BLaER1 treated with 17β-estradiol and CSF1 and Interleukin-3, amounts not matched to agents 10 nM and 100 nM (cell line): Measurements from ENCODE around the gene PGGT1B.

Experiments used
- H3K27ac ChIP-seq, 11 experiments: shearing (Covaris generic); formaldehyde crosslinking; 2 replicates each; pipeline ENCODE4 v1.8.1; 2022
- H3K27me3 ChIP-seq, 11 experiments: shearing (Covaris generic); formaldehyde crosslinking; 2 replicates each; pipeline ENCODE4 v1.8.1; 2022
- H3K36me3 ChIP-seq, 11 experiments: shearing (Covaris generic); formaldehyde crosslinking; 2 replicates each; pipeline ENCODE4 v1.8.1; 2022
- H3K4me1 ChIP-seq, 10 experiments: shearing (Covaris generic); formaldehyde crosslinking; 2 replicates each; pipeline ENCODE4 v1.8.1; 2022
- H3K4me2 ChIP-seq, 11 experiments: shearing (Covaris generic); formaldehyde crosslinking; 2 replicates each; pipeline ENCODE4 v1.8.1; 2022
- H3K4me3 ChIP-seq, 10 experiments: shearing (Covaris generic); formaldehyde crosslinking; 2 replicates each; pipeline ENCODE4 v1.8.1; 2022
- H3K9ac ChIP-seq, 11 experiments: shearing (Covaris generic); formaldehyde crosslinking; 2 replicates each; pipeline ENCODE4 v1.8.1; 2022
- H3K9me3 ChIP-seq, 11 experiments: shearing (Covaris generic); formaldehyde crosslinking; replicated peaks in 1 of 11; 2 replicates each; pipeline ENCODE4 v1.8.1; 2022
- H4K20me1 ChIP-seq, 11 experiments: shearing (Covaris generic); formaldehyde crosslinking; 2 replicates each; pipeline ENCODE4 v1.8.1; 2022
- Cebpa-rat ChIP-seq, 11 experiments: shearing (Covaris generic); IDR thresholded peaks; 2 replicates each; pipeline ENCODE4 v1.8.1; 2022

Gene PGGT1B

DNA sequence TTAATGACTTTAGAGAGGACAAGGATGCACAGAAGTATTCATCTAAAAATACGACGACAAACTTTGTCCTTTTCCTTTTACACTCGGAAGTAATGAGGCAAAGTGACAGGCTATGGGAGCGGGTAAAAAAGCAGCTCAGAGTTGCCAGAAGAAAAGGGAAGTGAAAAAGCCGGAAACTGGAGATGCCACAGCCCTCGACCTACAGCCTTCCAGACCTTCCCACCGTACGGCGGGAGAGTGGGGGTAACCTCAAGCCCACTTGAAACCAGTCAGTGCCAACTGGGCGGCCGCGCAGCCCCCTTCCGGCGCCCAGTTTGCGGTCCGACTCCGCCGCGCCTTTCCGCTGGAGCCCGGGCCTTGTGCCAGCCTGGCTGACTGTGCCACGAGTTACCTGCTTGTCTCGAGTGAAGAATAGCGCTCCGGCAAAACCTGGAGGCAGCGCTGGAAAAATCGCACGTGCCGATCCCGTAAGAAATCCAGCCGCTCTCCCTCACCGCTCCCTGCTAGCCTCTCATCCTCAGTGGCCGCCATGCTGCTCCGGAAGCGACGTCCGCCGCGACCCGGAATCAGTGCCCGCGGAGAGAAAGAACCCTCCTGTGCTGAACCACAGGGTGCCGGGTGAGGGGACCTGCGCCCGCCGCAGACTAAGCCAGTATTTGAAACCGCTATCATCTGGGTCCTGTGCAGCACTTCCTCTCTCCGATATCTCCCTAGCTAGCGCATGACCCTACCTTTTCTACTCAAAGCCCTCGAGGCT, at the start of gene PGGT1B:
Gene PGGT1B (minus strand): TSS at position 557 of the 757 bp plus-strand sequence. CDS start 26 bp downstream, at position 531.
- peak within 1 kb of the TSS; percentile 85 to 98 (median 94) for H3K27ac ChIP-seq
- peaks cover 15 to 36% (median 27%) of the 10 kb centered on the region in 11 experiments; a peak in 20 of 22 replicates for H3K36me3 ChIP-seq
- H3K4me1 ChIP-seq = peaks cover 15 to 40% (median 25%) of the 10 kb centered on the region in 10 experiments
- H3K4me2 ChIP-seq = peak within 1 kb of the TSS; percentile 80 to 98 (median 93)
- no peaks in the 10 kb centered on the region for H3K9me3 ChIP-seq
- peak within 1 kb of the TSS; percentile 73 to 94 (median 86) for H3K4me3 ChIP-seq
- H3K27me3 ChIP-seq = no peaks in the 10 kb centered on the region
- H4K20me1 ChIP-seq = peaks cover 8 to 39% (median 33%) of the 10 kb centered on the region in 11 experiments; a peak in 17 of 22 replicates
- no peak for TF ChIP-seq Cebpa-rat (IDR thresholded peaks at IDR 0.05)
- H3K9ac ChIP-seq = peak within 1 kb of the TSS; percentile 85 to 96 (median 92)

DNA sequence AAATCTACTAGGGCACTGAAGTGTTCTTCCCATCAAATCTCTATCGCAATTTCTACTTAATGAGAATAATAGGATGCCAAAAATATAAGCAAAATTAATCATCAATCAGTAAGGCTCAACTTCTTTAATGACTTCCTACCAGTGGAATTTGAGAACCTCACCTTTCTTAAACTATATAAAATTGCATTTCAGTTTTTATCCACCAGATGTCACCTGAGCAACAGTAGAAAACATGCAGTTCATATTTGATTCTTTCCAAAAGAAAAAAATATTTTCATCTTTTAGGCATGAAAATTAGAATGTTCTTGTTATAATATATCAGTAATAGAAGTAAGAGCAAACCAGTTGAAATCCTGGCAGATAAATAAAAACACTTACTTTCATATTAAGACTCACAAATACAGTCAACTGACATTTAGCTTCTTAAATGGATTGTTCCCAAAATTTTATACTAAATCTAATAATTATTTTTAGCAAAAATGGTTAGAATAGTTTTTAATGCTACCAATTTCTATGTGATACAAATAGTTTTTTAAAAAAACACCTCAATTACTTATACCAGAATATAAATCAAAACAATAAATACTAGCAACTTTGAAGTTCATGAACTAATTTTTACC, 47.2 kb upstream of the PGGT1B start:
- no peak overlapping the region for H3K4me2 ChIP-seq
- H3K4me1 ChIP-seq = peaks cover 0 to 4% (median 0%) of the 10 kb centered on the region in 10 experiments; a peak in 1 of 20 replicates
- no peaks in the 10 kb centered on the region for H3K36me3 ChIP-seq
- H3K9me3 ChIP-seq = no peaks in the 10 kb centered on the region
- no peak overlapping the region for H3K9ac ChIP-seq
- H4K20me1 ChIP-seq = no peaks in the 10 kb centered on the region
- no peak overlapping the region for H3K27ac ChIP-seq
- no peak overlapping the region for H3K4me3 ChIP-seq
- no peak for TF ChIP-seq Cebpa-rat (IDR thresholded peaks at IDR 0.05)
- H3K27me3 ChIP-seq = no peaks in the 10 kb centered on the region

DNA sequence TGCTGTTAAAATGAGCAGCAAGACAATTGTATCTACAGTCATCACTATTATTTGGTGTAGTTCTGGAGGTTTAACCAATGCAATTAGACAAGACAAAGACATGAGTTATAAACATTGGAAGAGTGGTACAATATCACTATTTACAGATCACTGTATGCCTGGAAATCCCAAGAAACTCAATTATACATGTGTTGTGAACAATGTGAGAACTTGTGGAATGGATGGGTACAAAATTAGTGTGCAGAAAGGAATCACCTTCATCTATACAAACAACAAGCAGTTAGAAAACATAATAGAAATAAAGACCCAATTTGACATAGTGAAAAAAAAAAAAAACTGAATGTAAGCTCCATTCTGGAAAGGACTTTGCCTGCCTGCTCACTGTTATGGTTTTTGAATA, 46.1 kb upstream of the PGGT1B start:
- no peak overlapping the region for H3K4me2 ChIP-seq
- no peak overlapping the region for H3K4me3 ChIP-seq
- no peaks in the 10 kb centered on the region for H3K27me3 ChIP-seq
- H4K20me1 ChIP-seq = no peaks in the 10 kb centered on the region
- H3K36me3 ChIP-seq = no peaks in the 10 kb centered on the region
- H3K9ac ChIP-seq = no peak overlapping the region
- no peak overlapping the region for H3K27ac ChIP-seq
- H3K4me1 ChIP-seq = peaks cover 0 to 4% (median 0%) of the 10 kb centered on the region in 10 experiments; a peak in 1 of 20 replicates
- no peak for TF ChIP-seq Cebpa-rat (IDR thresholded peaks at IDR 0.05)
- no peaks in the 10 kb centered on the region for H3K9me3 ChIP-seq

DNA sequence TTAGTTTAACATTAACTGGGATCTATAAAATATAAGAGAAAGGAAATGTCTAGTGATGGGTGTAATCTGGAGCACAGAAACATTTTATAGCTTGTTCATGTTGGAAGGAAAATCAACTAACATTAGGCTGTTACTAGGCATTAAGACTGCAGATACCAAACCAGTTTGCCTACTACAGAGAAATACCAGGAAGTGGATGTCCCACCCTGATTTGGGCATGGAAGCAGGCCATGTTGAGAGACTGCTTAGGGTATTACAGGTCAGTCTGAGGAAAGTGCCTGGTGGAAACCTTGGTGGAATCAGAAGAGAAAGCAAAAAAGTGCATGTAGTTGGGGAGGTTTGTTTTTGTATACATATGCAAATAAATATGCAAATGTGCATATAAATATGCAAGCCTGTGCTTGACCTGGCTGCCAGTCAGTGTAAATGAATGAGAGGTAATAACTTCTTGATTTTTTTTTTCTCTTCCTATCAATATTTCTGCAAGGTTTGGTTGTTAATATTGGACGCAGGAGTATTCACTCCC, 43.4 kb upstream of the PGGT1B start:
- H3K9me3 ChIP-seq = no peaks in the 10 kb centered on the region
- H3K27ac ChIP-seq = no peak overlapping the region
- H3K9ac ChIP-seq = no peak overlapping the region
- no peaks in the 10 kb centered on the region for H3K27me3 ChIP-seq
- H3K4me2 ChIP-seq = no peak overlapping the region
- peaks cover 0 to 4% (median 0%) of the 10 kb centered on the region in 10 experiments; a peak in 1 of 20 replicates for H3K4me1 ChIP-seq
- no peaks in the 10 kb centered on the region for H4K20me1 ChIP-seq
- H3K4me3 ChIP-seq = no peak overlapping the region
- H3K36me3 ChIP-seq = no peaks in the 10 kb centered on the region
- TF ChIP-seq Cebpa-rat (IDR thresholded peaks at IDR 0.05) = no peak

DNA sequence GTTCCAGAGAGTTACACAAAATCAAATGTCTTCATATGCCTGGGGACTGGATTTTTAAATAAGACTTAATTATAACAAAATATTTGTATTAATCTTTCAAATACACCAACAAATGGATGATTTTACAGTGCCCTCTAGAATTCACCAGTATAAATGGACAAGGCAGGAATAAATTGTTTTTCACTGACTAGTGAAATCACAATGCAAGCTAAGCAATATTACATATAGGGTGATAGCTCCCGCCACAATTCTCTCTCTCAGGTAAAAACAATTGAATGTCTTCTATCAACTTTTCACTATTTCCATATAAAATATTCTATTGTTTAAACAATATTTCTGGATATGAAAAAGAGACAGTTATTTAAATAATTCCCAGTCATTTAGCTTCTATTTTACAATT, 41.8 kb upstream of the PGGT1B start:
- H3K27me3 ChIP-seq = no peaks in the 10 kb centered on the region
- H3K27ac ChIP-seq = no peak overlapping the region
- H3K36me3 ChIP-seq = no peaks in the 10 kb centered on the region
- H3K4me2 ChIP-seq = no peak overlapping the region
- TF ChIP-seq Cebpa-rat (IDR thresholded peaks at IDR 0.05) = no peak
- no peak overlapping the region for H3K9ac ChIP-seq
- no peaks in the 10 kb centered on the region for H4K20me1 ChIP-seq
- no peak overlapping the region for H3K4me3 ChIP-seq
- H3K4me1 ChIP-seq = no peaks in the 10 kb centered on the region
- H3K9me3 ChIP-seq = no peaks in the 10 kb centered on the region

DNA sequence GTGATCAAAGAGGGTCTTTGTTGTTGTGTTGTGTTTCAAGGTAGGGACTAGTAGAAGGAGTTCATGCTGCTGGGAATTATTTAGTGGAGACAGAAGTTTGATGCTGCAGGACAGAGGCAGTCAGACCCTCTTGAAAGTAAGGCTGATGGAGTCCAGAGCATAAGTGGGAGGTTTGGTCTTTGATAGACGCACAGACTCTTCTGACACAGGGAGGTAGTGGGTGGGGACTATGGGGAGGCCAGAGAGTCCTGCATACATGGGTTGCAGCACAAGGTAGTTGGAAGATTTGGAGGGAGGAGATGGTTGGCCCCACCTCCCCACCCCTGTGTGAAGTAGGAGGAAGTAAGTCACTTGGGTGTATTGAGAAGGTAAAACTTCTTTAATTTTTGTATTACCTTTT, 36.1 kb upstream of the PGGT1B start:
- H3K9ac ChIP-seq = no peak overlapping the region
- no peak for TF ChIP-seq Cebpa-rat (IDR thresholded peaks at IDR 0.05)
- H3K4me2 ChIP-seq = no peak overlapping the region

DNA sequence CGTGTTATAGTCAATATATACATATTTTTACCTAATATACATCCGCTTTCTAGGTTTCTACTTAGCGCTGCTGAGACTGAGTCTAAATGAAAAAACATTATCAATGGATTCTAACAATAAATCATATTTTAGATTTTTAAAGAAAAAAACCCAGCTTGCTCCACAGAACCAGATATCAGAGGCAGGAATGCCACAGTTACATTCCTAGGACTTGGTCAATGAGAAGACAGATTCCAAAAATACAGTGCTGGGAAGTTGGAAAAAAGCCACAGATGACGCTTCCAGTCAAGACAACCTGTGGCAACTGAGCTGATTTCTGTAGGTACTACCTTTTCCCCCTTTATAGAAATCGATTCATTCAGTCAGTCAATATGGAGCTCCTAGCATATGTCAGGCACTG, 34.4 kb upstream of the PGGT1B start:
- H3K4me1 ChIP-seq = peaks cover 9 to 18% (median 14%) of the 10 kb centered on the region in 10 experiments
- H3K4me2 ChIP-seq = peak overlapping the region in 3 of 11 experiments; percentile 23 to 28 (median 23); a peak in 5 of 22 replicates
- peaks cover 6 to 19% (median 12%) of the 10 kb centered on the region in 11 experiments; a peak in 21 of 22 replicates for H3K9me3 ChIP-seq
- no peak overlapping the region for H3K27ac ChIP-seq
- no peaks in the 10 kb centered on the region for H4K20me1 ChIP-seq
- peaks cover 0 to 11% (median 6%) of the 10 kb centered on the region in 11 experiments; a peak in 9 of 22 replicates for H3K36me3 ChIP-seq
- H3K9ac ChIP-seq = no peak overlapping the region
- H3K27me3 ChIP-seq = no peaks in the 10 kb centered on the region
- TF ChIP-seq Cebpa-rat (IDR thresholded peaks at IDR 0.05) = no peak
- peak overlapping the region in 1 of 10 experiments; percentile 47; a peak in 5 of 20 replicates for H3K4me3 ChIP-seq

More for the DNA sequence above, 36.1 kb upstream of the PGGT1B start:
- Histone ChIP-seq H3K27ac (no peak overlapping the region), H3K36me3 (no peaks in the 10 kb centered on the region), H3K9me3 (peaks cover 0 to under 1% (median 0%) of the 10 kb centered on the region in 11 experiments; a peak in 1 of 22 replicates), H3K27me3 (no peaks in the 10 kb centered on the region), H4K20me1 (no peaks in the 10 kb centered on the region), H3K4me3 (no peak overlapping the region), H3K4me1 (peaks cover 9 to 18% (median 14%) of the 10 kb centered on the region in 10 experiments)

DNA sequence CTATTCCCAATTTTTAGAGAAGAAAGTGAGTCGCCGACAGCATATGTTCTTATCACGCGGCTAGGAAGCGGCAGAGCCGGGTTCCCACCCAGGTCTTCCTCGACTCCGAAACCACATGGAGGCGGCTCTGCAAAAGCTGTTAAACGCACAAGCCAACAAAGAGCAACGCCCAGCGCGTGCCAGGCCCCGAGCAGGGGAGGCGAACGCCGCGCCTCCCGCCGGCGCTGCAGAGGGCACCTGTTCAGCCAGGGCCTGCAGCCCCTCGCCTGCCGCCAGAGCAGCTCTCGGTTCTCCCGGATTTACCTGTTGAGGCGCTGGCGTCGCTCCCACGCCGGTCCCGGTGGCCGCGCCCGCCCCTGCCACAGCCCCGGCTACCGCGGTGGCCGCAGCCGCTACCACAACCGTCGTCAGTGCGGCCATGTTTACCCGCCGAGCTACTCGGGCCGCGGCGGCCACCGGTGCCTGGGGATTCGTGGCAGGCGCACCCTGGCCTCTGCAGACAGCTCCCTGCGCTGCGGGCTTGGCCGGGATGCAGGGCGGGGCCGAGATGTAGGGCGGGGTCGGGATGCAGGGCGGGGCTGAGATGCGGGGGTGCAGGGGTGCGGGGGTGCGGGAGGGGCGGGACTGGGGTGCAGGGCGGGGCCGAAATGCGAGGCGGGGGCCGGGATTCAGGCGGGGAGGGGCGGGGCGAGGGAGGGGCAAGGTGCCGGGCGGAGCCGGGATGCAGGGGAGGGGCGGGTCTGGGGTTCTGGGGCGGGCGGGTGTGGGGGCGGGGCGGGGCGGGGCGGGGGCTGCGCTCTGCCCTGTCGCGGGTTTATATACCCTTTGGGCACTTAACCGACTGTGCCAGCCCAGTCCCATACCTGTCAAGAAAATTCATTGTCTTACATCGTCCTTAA, 33.7 kb upstream of the PGGT1B start, which contains the start of gene CCDC112:
Gene CCDC112 (minus strand): TSS at position 531 of the 899 bp plus-strand sequence. CDS start 111 bp downstream, at position 420.
- TF ChIP-seq Cebpa-rat (IDR thresholded peaks at IDR 0.05) = no peak
- Histone ChIP-seq H3K4me1 (peaks cover 9 to 18% (median 14%) of the 10 kb centered on the region in 10 experiments), H3K4me3 (peak within 1 kb of the TSS; percentile 74 to 92 (median 85)), H3K27me3 (no peaks in the 10 kb centered on the region), H4K20me1 (no peaks in the 10 kb centered on the region), H3K4me2 (peak within 1 kb of the TSS; percentile 86 to 99 (median 91)), H3K27ac (peak within 1 kb of the TSS; percentile 60 to 83 (median 76); a peak in 21 of 22 replicates), H3K9ac (peak within 1 kb of the TSS; percentile 78 to 85 (median 83)), H3K9me3 (peaks cover 10 to 25% (median 18%) of the 10 kb centered on the region in 11 experiments; a peak in 21 of 22 replicates), H3K36me3 (peaks cover 0 to 15% (median 6%) of the 10 kb centered on the region in 11 experiments; a peak in 10 of 22 replicates)
